VCaP (cell line): ENCODE results near the gene HAX1.
"Not testable (repeated sequence)": the region's sequence is repeated elsewhere in the genome, so short reads cannot be mapped to it uniquely, and the experiment has no call there.

Experiments
- H3K27ac ChIP-seq: fragments of 450-650 bp; 2 replicates; pipeline ENCODE4 v1.5.1; 2017
- CTCF ChIP-seq: fragments of 450-650 bp; conservative IDR thresholded peaks from 2 replicates; pipeline ENCODE4 v1.5.1; 2017; ENCODE audit warnings: mild to moderate bottlenecking, moderate library complexity

Gene HAX1

GRCh38 chr1:154288661-154289060 lies 16.2 kb downstream of the HAX1 start:
- H3K27ac ChIP-seq: no peak overlapping the region
- TF ChIP-seq CTCF: no peak

- TF ChIP-seq CTCF: no peak
- H3K27ac ChIP-seq: no peak overlapping the region
Measured at GRCh38 chr1:154290921-154291320, 18.5 kb downstream of the HAX1 start.

- no peak for TF ChIP-seq CTCF
Measured at GRCh38 chr1:154295408-154296235, 23.2 kb downstream of the HAX1 start.

GRCh38 chr1:154301582-154301981 lies 29.2 kb downstream of the HAX1 start:
- no peak for TF ChIP-seq CTCF
- H3K27ac ChIP-seq: no peak overlapping the region

More at GRCh38 chr1:154295408-154296235, 23.2 kb downstream of the HAX1 start:
- H3K27ac ChIP-seq: no peak overlapping the region

- no peak for TF ChIP-seq CTCF
- no peak overlapping the region for H3K27ac ChIP-seq
Measured at GRCh38 chr1:154304664-154305337, 32.4 kb downstream of the HAX1 start.

GRCh38 chr1:154306151-154306550 lies 33.7 kb downstream of the HAX1 start:
- TF ChIP-seq CTCF: no peak
- no peak overlapping the region for H3K27ac ChIP-seq

GRCh38 chr1:154307670-154308270 lies 35.3 kb downstream of the HAX1 start:
- not testable (repeated sequence) for H3K27ac ChIP-seq

- not testable (repeated sequence) for H3K27ac ChIP-seq
Measured at GRCh38 chr1:154309136-154309535, 36.7 kb downstream of the HAX1 start.

GRCh38 chr1:154312229-154313065 lies 40.0 kb downstream of the HAX1 start:
- H3K27ac ChIP-seq: not testable (repeated sequence)
